Stimulated activated memory B cell treated with anti-CD40 and anti-IgM and Interleukin-4, amounts not matched to agents 10 μg/mL and 1 μg/mL and 100 μg/mL, for 72 hours (primary cell): ENCODE data around the gene CNDP1.

ENCODE experiments used
- ATAC-seq: fragments of 150-1000 bp; cut with Tn5 transposase; 2 replicates; pipeline ENCODE4 v1.10.0; 2021
- H3K27ac Mint-ChIP-seq: one replicate; pipeline ENCODE4 v1.8.0; 2022; ENCODE audit warnings: mild to moderate bottlenecking, mixed read lengths
- H3K27me3 Mint-ChIP-seq: one replicate; pipeline ENCODE4 v1.8.0; 2022; ENCODE audit warnings: mixed read lengths
- H3K36me3 Mint-ChIP-seq: one replicate; pipeline ENCODE4 v1.8.0; 2022; ENCODE audit warnings: mixed read lengths
- H3K4me1 Mint-ChIP-seq: one replicate; pipeline ENCODE4 v1.8.0; 2022; ENCODE audit warnings: mixed read lengths
- H3K4me3 Mint-ChIP-seq: one replicate; pipeline ENCODE4 v1.8.0; 2022; ENCODE audit warnings: mild to moderate bottlenecking, moderate library complexity, mixed read lengths
- H3K9me3 Mint-ChIP-seq: one replicate; pipeline ENCODE4 v1.8.0; 2022; ENCODE audit warnings: mixed read lengths

CNDP1 gene

GRCh38 chr18:74513149-74513882 is 21.0 kb upstream of the CNDP1 start:
- H3K27me3 Mint-ChIP-seq = no peaks in the 10 kb centered on the region
- H3K27ac Mint-ChIP-seq = no peak overlapping the region
- no peak overlapping the region for H3K4me3 Mint-ChIP-seq
- ATAC-seq = no peak
- no peaks in the 10 kb centered on the region for H3K4me1 Mint-ChIP-seq
- no peaks in the 10 kb centered on the region for H3K9me3 Mint-ChIP-seq
- peaks cover 75% of the 10 kb centered on the region for H3K36me3 Mint-ChIP-seq

DNA sequence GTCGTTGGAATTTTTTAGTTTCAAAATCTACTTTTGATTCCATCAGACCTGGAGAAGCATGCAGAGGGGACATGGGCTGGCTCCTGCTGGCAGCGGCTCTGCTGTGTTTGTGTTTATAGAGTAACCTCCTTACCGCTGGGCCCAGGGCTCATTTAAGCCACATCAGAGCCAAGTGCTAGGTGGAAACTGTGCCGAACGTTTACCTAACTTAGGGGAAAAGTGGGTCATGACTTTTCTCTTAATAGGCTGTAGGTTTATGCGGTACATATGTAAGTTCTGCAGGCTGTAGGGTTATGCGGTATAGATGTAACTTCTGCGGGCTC is 20.5 kb upstream of the CNDP1 start:
- Mint-ChIP-seq H3K27me3 (no peaks in the 10 kb centered on the region), H3K4me1 (no peaks in the 10 kb centered on the region), H3K4me3 (no peak overlapping the region), H3K9me3 (no peaks in the 10 kb centered on the region), H3K27ac (no peak overlapping the region), H3K36me3 (peaks cover 75% of the 10 kb centered on the region)
- no peak for ATAC-seq

DNA sequence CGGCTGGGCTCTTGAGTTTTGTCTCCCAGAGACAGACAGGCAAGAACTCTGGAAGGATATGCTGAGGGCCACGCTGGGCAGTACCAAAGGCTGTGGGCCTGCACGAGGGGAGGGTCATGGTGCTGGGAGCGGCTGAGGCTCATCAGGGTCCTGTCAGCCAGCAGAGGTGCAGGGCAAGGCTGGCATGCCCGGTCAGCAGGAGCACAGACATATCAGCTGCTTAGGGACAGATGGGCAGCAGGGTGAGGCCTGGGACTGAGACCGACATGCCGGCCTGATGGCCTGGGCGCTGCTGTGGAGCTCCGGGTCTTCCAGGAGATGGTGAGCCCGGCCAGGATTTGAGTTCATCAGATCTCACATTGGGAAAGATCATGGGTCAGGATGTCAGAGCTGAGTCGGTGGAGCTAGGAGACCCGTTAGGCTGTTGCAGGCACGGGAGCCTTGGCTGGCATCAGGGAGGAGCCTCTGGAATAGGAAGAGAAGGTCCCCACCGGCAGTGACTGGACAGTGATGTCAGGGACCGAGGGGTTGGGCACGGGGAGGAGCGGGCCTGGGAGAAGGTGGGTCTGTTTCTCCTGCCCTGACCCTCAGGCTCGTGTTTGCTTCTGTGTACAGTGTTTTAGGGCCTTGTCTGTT is 19.3 kb upstream of the CNDP1 start:
- Mint-ChIP-seq H3K4me1 (no peaks in the 10 kb centered on the region), H3K36me3 (peaks cover 82% of the 10 kb centered on the region), H3K27ac (peak overlapping the region; percentile 20), H3K4me3 (no peak overlapping the region), H3K27me3 (no peaks in the 10 kb centered on the region), H3K9me3 (no peaks in the 10 kb centered on the region)
- ATAC-seq = no peak

DNA sequence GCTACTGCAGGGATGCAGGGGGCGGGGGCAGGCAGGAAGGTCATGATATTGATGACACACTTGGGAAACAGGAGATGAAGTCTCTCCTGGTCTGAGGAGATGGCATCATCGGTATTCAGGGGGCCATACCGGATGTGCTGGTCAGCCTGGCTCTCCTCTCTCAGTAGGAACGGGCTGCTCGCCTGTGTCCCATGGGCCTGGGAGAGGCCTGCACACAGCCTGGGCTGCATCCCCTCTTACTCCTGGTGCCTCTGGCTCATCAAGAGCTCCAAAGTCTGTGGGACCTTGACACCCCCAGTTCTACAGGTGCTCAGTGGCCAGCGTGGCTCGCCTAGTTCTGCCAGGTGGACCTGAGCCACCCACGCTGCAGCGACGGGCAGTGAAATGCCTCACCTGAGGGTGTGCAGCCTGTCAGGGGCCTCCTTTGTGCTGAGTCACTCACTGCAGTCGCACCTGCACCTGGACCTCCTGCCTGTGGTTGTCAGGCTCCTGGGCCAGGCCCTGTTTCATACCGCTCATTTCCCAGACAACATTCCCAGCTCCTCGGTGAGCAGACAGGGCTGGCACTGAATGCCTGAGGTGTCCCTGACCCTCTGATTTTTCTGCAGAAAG is 18.6 kb upstream of the CNDP1 start:
- Mint-ChIP-seq H3K36me3 (peaks cover 83% of the 10 kb centered on the region), H3K27ac (no peak overlapping the region), H3K4me3 (no peak overlapping the region), H3K27me3 (no peaks in the 10 kb centered on the region), H3K4me1 (no peaks in the 10 kb centered on the region), H3K9me3 (no peaks in the 10 kb centered on the region)
- ATAC-seq = no peak

DNA sequence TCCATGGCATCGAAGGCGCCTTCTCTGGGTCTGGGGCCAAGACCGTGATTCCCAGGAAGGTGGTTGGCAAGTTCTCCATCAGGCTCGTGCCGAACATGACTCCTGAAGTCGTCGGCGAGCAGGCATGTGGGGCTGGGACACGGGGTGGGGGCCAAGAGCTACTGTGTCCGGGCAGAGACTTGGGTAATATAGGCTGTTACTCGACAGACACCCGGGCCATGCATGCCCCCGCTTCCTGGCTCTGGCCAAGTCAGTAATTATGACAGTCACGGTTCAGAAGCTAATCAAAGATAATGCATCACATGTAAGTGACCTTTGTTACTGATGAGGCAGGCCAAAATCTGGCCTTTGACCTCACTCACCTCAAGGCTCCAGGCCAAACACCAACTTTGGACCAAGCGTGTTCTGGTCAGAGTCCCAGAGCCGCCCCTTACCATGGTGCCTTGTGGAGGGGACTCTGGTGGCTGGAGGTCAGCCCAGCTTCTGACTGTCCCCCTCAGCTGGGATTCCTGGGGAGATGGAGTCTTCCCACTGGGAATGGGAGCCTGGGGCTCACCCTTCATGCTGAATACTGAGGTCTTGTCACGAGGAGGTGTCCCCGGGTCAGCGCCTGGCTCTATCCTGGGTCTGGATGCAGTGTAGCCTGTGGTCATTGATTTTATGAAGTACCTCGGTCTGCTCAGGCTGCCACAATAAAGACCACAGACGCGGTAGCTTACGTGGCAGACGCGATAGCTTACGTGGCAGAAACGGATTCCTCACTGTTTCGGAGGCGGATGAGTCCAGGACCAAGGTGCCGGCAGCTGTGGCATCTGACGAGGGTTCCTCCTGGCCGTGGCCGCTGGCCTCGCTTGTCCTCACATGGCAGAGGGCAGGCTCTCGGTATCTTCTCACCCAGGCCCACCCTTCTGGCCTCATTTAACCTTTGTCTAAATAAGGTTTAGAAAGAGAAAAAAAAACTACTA is 17.7 kb upstream of the CNDP1 start:
- H3K36me3 Mint-ChIP-seq = peaks cover 89% of the 10 kb centered on the region
- ATAC-seq = no peak
- H3K4me1 Mint-ChIP-seq = no peaks in the 10 kb centered on the region
- no peak overlapping the region for H3K4me3 Mint-ChIP-seq
- no peaks in the 10 kb centered on the region for H3K27me3 Mint-ChIP-seq
- H3K9me3 Mint-ChIP-seq = no peaks in the 10 kb centered on the region
- no peak overlapping the region for H3K27ac Mint-ChIP-seq

DNA sequence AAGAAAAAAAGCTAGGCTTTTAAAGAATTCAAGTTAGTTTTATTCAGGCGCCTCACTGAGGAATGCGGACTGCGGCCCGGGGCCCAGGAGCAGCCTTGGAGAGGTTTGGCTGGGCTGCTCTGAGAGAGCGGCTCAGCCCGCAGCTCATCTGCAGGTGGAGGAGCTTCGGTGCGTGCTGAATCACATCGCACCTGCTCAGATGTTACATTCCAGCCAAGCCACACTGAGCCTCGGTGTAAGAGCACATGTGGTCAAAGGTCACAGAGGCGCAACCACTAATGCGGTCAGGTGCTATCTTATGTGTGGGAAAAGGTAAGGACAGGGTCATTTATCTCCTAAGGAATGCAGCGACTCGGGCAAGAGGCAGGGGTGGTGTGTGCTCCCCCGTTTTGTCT is 17.1 kb upstream of the CNDP1 start:
- peaks cover 90% of the 10 kb centered on the region for H3K36me3 Mint-ChIP-seq
- H3K4me3 Mint-ChIP-seq = no peak overlapping the region
- no peak for ATAC-seq
- H3K27me3 Mint-ChIP-seq = no peaks in the 10 kb centered on the region
- no peak overlapping the region for H3K27ac Mint-ChIP-seq
- H3K4me1 Mint-ChIP-seq = no peaks in the 10 kb centered on the region
- H3K9me3 Mint-ChIP-seq = no peaks in the 10 kb centered on the region

GRCh38 chr18:74518456-74519295 is 15.6 kb upstream of the CNDP1 start:
- H3K27me3 Mint-ChIP-seq = no peaks in the 10 kb centered on the region
- no peak overlapping the region for H3K27ac Mint-ChIP-seq
- peaks cover 85% of the 10 kb centered on the region for H3K36me3 Mint-ChIP-seq
- H3K4me1 Mint-ChIP-seq = no peaks in the 10 kb centered on the region
- ATAC-seq = no peak
- H3K9me3 Mint-ChIP-seq = no peaks in the 10 kb centered on the region
- H3K4me3 Mint-ChIP-seq = no peak overlapping the region

GRCh38 chr18:74519320-74520095 is 14.8 kb upstream of the CNDP1 start:
- Mint-ChIP-seq H3K9me3 (peaks cover 4% of the 10 kb centered on the region), H3K36me3 (peaks cover 83% of the 10 kb centered on the region), H3K4me3 (no peak overlapping the region), H3K4me1 (peaks cover 6% of the 10 kb centered on the region), H3K27ac (no peak overlapping the region), H3K27me3 (no peaks in the 10 kb centered on the region)
- no peak for ATAC-seq

- Mint-ChIP-seq H3K4me1 (peaks cover 6% of the 10 kb centered on the region), H3K27me3 (no peaks in the 10 kb centered on the region), H3K27ac (no peak overlapping the region), H3K36me3 (peaks cover 77% of the 10 kb centered on the region), H3K9me3 (peaks cover 4% of the 10 kb centered on the region), H3K4me3 (no peak overlapping the region)
- no peak for ATAC-seq
Observed at GRCh38 chr18:74520096-74520833, 14.0 kb upstream of the CNDP1 start.

DNA sequence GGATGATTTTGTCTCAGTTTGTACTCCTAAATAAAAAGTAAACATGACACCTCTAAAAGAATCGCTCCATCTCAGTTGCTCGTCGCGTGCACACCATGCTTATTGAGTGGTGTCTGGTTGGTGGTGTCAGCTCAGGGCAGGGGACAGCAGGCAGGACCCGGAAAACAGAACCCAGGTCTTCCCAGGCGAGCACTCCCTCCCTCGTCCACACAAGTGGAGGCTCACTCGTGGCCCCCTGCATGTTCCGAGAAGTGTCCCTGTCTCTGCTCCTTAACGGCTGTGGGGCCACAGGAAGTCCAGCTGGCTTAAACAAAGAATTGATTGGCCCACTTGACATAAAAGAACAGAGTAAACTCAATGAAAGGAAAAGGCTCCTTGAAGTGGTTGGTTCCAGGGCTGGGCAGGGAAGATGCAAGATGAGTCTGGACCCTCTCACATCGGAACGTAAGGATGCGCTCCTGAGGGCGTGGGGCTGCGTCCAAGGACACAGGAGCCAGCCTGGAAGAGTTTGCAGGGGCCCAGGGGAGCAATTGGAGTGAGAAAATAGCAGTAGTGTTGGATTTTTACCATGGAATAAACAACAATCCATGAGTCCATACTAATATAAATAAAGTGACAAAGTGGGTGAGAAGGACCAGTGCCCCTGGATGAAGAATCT is 13.1 kb upstream of the CNDP1 start:
- no peak for ATAC-seq
- peaks cover 6% of the 10 kb centered on the region for H3K4me1 Mint-ChIP-seq
- H3K36me3 Mint-ChIP-seq = peaks cover 71% of the 10 kb centered on the region
- H3K9me3 Mint-ChIP-seq = peaks cover 4% of the 10 kb centered on the region
- no peaks in the 10 kb centered on the region for H3K27me3 Mint-ChIP-seq
- H3K27ac Mint-ChIP-seq = no peak overlapping the region
- no peak overlapping the region for H3K4me3 Mint-ChIP-seq

- Mint-ChIP-seq H3K27ac (no peak overlapping the region), H3K27me3 (no peaks in the 10 kb centered on the region), H3K36me3 (peaks cover 60% of the 10 kb centered on the region), H3K4me1 (peaks cover 6% of the 10 kb centered on the region), H3K4me3 (no peak overlapping the region), H3K9me3 (peaks cover 4% of the 10 kb centered on the region)
- no peak for ATAC-seq
Observed at GRCh38 chr18:74522635-74523548, 11.4 kb upstream of the CNDP1 start.

- ATAC-seq = no peak
- Mint-ChIP-seq H3K36me3 (peaks cover 48% of the 10 kb centered on the region), H3K27ac (no peak overlapping the region), H3K27me3 (no peaks in the 10 kb centered on the region), H3K9me3 (peaks cover 4% of the 10 kb centered on the region), H3K4me1 (peaks cover 6% of the 10 kb centered on the region), H3K4me3 (no peak overlapping the region)
Observed at GRCh38 chr18:74524097-74524496, 10.2 kb upstream of the CNDP1 start.
